ENCODE measurements around the gene CIDEC.

DNA sequence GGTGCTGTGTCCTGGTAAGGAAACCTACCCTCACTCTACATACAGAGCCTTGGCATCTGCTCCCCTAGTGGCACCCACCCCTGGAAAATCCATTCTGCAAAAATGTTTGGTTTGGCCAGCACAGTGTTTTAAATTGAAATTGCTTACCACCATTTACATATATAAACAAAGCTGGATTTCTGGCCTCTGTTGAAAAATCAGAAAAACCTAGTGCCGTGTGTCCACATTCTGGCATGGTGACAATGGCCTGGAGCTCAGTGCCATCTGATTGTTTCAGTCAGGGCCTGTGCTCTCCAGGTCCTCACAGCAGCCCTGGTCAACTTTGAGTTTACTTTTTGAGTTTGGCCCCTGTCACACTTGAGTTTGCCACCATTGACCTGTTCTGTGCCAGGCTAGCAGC lies 34.0 kb upstream of the CIDEC start:
- TF ChIP-seq CTCF (IDR thresholded peaks at IDR 0.05) = no peak
- TF ChIP-seq POLR2A (IDR thresholded peaks at IDR 0.05) = no peak
